NOMO-1 treated with dmso at 0.1 percent for 144 hours (cell line): Measurements from ENCODE around the gene IARS1.

Source experiments
- DNase-seq: peaks from one replicate; lab custom pipeline; 2025; ENCODE audit not compliant: unreplicated experiment; lab: John Stamatoyannopoulos, UW

IARS1 gene

GRCh38 chr9:92295827-92296258 lies 2.3 kb upstream of the IARS1 start:
- DNase-seq: no peak

- DNase-seq: no peak
Measured at GRCh38 chr9:92295240-92295790, 1.8 kb upstream of the IARS1 start.

- no peak for DNase-seq
Measured at GRCh38 chr9:92294297-92294676, 790 bp upstream of the IARS1 start.

GRCh38 chr9:92293075-92293354 lies 482 bp downstream of the IARS1 start:
- DNase-seq: no peak

GRCh38 chr9:92292338-92293074 lies 991 bp downstream of the IARS1 start:
- no peak for DNase-seq

GRCh38 chr9:92291577-92291976 lies 1.9 kb downstream of the IARS1 start:
- DNase-seq: no peak

- no peak for DNase-seq
Measured at GRCh38 chr9:92290785-92291429, 2.6 kb downstream of the IARS1 start.

- no peak for DNase-seq
Measured at GRCh38 chr9:92289708-92290390, 3.6 kb downstream of the IARS1 start.

GRCh38 chr9:92279302-92279701 lies 14.2 kb downstream of the IARS1 start:
- no peak for DNase-seq

GRCh38 chr9:92278110-92278509 lies 15.4 kb downstream of the IARS1 start:
- no peak for DNase-seq

- no peak for DNase-seq
Measured at GRCh38 chr9:92276331-92277032, 17.0 kb downstream of the IARS1 start.

GRCh38 chr9:92275541-92275940 lies 18.0 kb downstream of the IARS1 start:
- DNase-seq: no peak

- no peak for DNase-seq
Measured at GRCh38 chr9:92270511-92270910, 23.0 kb downstream of the IARS1 start.

GRCh38 chr9:92266486-92266885 lies 27.0 kb downstream of the IARS1 start:
- no peak for DNase-seq

- DNase-seq: no peak
Measured at GRCh38 chr9:92265154-92265553, 28.3 kb downstream of the IARS1 start.

- DNase-seq: no peak
Measured at GRCh38 chr9:92263131-92263530, 30.4 kb downstream of the IARS1 start.

- DNase-seq: no peak
Measured at GRCh38 chr9:92257327-92257726, 36.2 kb downstream of the IARS1 start.

GRCh38 chr9:92254381-92255337 lies 38.8 kb downstream of the IARS1 start:
- DNase-seq: no peak

GRCh38 chr9:92253656-92254055 lies 39.8 kb downstream of the IARS1 start:
- DNase-seq: no peak

- DNase-seq: no peak
Measured at GRCh38 chr9:92247981-92248380, 45.5 kb downstream of the IARS1 start.
